LNCAP (cell line): Measurements from ENCODE around the gene KIAA0753.

Source experiments
- TF ChIP-seq, protein P1 (sequence below): fragments of 450-650 bp; IDR thresholded peaks from 2 replicates; pipeline ENCODE4 v1.5.1; 2017; ENCODE audit warnings: mild to moderate bottlenecking

KIAA0753 gene

DNA sequence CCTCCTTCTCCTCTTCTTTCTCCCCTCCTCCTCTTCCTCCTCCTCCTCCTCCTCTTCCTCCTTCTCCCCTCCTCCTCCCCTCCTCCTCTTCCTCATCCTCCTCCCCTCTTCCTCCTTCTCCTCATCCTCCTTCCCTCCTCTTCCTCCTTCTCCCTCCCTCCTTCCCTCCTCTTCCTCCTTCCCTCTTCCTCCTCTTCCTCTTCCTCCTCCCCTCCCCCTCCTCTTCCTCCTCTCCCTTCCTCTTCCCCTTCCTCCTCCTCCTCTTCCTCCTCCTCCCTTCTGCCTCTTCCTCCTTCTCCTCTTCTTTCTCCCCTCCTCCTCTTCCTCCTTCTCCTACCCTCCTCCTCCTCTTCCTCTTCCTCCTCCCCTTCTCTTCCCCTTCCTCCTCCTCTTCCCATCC, 79.1 kb downstream of the KIAA0753 start:
- TF ChIP-seq, protein P1, sequence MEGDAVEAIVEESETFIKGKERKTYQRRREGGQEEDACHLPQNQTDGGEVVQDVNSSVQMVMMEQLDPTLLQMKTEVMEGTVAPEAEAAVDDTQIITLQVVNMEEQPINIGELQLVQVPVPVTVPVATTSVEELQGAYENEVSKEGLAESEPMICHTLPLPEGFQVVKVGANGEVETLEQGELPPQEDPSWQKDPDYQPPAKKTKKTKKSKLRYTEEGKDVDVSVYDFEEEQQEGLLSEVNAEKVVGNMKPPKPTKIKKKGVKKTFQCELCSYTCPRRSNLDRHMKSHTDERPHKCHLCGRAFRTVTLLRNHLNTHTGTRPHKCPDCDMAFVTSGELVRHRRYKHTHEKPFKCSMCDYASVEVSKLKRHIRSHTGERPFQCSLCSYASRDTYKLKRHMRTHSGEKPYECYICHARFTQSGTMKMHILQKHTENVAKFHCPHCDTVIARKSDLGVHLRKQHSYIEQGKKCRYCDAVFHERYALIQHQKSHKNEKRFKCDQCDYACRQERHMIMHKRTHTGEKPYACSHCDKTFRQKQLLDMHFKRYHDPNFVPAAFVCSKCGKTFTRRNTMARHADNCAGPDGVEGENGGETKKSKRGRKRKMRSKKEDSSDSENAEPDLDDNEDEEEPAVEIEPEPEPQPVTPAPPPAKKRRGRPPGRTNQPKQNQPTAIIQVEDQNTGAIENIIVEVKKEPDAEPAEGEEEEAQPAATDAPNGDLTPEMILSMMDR, result no peak

DNA sequence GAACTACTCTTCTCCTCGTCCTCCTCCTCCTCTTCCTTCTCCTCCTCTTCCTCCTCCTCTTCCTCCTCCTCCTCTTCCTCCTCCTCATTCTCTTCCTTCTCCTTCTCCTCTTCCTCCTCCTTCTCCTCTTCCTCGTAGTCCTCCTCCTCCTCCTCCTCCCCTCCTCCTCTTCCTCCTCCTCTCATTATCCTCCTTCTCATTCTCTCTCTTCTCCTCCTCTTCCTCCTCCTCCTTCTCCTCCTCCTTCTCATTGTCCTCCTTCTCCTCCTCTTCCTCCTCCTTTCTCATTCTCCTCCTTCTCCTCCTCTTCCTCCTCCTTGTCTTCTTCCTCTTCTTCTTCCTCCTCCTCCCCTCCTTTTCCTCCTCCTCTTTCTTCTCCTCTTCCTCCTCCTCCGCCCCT, 80.0 kb downstream of the KIAA0753 start:
- TF ChIP-seq, protein P1, result no peak

DNA sequence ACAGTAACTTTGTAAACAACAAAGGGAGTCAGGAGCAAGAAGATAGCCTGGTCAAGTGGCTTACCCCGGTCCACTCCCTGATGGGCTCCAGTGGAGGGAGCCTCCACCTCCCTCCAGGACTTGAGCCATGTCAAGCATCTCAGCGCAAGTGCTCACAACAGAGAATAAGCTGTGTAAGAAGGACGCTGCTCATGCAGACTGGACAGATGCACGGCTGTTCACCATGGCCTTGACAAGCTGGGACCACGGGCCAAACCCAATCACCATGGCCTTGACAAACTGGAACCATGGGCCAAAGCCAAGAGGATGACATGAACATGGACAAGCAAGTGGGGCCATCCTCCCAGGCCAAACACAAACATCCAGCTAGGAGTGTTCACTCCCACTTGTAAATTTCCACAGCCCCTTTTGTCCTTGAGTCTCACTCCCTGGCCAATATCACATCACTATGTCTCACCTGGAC, 80.7 kb downstream of the KIAA0753 start:
- TF ChIP-seq, protein P1, result no peak

DNA sequence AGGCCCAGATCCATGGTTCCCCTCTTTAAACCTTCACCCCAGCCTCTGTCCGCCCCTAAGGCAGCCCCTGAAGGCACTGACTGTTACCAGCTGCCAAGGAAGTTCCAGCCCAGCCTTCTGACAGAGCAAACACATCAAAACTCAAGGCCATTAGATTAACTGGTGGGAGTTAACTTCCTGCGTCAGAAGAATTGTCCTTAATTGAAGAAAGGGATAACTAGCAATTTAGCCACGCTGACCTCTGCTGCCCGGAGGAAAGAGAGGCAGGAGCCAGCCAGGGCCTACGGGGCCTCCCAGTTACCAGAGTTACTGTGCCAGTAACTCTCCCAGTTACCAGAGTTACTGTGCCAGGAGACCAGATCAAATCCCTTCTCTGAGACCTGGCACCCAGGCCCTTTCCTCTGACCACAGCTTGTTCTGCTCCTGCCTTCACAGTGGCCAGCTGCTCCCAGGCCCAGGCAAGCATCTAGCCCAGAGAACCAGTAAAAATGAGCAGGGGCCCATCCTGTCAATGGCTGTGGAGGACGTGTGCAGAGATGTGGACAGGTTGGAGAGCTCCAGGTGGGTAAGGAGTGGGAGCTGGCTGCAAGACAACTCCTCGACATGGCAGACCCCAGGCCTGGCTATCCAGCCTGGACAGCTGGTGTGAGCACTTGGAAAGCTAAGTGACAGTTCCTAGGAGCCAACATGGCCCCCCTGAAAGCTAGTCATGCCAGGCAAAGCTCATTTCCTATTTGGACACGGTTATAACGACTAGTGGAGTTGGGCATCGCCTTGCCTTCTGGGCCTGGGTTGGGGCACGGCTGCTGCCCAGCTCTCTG, 81.4 kb downstream of the KIAA0753 start:
- TF ChIP-seq, protein P1, result no peak

DNA sequence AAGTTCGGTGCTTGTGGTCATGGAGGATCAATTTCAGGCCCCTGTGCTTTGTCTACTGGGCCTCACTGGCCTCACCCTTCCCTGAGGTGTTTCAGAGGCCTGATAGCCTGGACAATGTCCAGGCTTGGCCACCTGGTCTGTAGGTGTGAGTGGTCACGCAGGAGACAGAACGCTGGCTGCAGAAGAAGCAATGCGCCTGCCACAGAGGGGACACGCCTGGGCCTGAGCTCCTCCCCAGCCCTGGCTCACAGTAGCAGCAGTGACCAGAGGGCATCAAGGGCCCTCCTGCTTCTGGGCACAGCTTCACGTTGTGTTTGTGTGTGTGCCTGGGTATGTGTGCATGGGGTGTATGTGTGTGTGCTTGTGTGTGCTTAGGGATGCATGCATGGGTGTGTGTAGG, 82.2 kb downstream of the KIAA0753 start:
- TF ChIP-seq, protein P1, result no peak

DNA sequence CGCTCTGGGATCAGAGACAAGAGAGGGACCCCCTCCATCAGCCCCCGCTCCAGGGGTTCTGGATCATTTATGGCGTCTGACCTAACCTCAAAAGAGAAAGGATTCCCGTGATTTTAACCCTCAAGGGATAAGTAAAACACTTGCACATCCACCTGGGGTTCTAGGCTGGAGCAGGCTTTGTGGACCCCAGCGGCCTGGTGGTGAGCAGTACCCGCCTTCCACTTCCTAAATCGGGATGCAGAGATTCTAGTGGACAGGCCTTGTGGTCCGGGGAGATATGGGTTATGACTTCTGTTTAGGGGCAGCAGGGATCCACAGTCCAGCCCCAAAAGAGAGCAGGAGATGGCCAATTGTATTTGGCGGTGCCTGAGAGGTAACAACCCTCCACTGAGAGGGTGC, 83.5 kb downstream of the KIAA0753 start:
- TF ChIP-seq, protein P1, result no peak

DNA sequence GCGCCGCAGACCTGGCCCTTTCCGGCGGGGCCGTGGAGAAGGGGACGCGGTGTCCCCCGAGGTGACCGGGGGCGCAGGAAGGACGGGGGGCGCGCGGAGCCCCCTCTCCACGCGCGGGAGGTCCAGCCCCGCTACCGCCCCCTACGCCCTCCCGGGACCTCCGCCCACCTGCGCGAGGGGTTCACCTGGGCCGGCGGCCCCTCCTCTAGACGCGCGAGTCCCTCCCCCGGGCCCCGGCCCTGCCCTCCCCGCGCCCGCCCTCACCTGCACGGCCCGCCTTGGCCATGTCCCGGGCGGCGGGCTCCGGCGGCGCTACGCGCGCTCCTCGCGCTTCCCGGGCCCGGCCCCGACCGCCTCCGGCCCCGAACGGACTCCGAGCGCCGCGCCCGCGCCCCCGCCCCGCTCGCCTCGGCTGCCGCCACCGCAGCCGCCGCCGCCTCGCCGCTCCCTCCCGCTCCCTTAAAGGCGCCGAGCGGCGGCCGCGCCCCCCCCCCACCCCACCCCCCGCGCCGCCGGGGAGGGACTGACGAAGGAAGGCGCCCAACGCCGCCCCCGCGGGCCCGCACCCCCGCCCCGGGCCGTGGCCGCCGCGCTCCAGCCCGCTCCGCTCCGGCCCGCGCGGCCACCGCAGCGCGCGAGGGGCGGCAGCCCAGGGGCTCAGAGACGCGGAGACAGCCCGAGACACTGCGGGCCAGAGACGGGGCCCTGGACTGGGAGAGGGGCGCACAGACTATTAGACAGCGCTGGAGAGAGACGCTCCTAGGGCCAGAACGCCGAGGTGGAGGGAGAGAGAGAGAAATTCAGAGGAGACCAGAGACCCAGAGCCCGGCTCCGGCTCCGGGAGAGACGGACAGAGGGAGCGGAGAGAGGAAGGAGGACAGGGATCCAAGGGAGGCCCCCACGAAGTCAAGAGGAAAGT, 84.1 kb downstream of the KIAA0753 start, which contains the start of gene PITPNM3:
Gene PITPNM3 (minus strand): TSS at position 435 of the 919 bp plus-strand sequence. CDS start 149 bp downstream, at position 286.
- TF ChIP-seq, protein P1, result no peak
